SHP77 treated with DMSO at 0.1 percent for 48 hours (cell line): ENCODE results near the gene ABHD12.

Experiments
- DNase-seq: peaks from one replicate; lab custom pipeline; 2025; lab: John Stamatoyannopoulos, UW

Gene ABHD12

GRCh38 chr20:25257130-25257529 is 133.5 kb downstream of the ABHD12 start:
- no peak for DNase-seq

DNA sequence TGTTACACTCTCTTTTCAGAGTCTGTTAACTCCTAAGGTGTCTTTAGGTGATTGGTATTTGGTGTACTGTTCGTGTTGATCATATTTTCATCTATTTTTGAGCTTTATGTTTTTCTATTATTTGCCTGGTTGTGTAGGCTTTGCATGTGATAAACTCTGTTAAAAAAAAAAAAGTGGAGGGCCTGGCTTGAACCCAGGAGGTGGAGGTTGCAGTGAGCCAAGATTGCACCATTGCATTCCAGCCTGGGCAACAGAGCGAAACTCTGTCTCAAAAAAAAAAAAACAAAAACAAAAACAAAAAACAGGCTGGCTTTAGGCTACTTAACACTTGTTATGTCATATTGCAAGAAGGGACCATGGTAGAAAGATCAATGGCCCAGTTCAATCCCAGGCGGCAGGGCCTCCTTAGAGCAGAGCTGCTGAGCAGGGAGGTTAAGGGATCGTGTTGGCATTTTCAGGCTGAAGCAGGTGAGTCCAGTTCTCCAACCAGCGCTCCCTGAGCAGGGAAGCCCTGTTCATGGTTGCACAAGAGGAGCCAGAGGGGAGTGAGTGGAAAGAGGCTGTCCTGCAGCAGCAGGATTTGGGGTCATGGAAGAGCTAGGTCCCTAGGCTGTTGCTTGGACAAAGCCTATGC is 134.3 kb downstream of the ABHD12 start:
- no peak for DNase-seq

GRCh38 chr20:25254986-25255680 is 135.5 kb downstream of the ABHD12 start:
- DNase-seq: no peak

DNA sequence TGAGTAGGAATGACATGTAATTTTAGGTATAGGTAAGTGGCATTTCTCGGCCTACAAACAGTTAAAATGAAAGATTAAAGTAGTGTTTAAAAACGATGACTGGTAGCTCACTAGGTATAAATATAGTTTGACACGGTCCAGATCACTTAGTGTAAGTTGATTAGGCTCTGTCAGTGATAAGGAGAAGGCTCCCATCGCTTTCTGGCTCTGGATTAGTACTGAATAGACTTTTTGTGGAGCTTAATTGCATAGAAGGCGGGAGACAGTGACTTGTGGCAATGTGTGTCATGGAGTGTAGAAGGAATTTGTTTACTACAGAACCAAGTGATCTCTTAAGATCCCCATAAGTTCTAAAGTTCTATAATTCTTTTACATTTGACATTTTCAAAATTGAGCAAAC is 136.1 kb downstream of the ABHD12 start:
- no peak for DNase-seq

DNA sequence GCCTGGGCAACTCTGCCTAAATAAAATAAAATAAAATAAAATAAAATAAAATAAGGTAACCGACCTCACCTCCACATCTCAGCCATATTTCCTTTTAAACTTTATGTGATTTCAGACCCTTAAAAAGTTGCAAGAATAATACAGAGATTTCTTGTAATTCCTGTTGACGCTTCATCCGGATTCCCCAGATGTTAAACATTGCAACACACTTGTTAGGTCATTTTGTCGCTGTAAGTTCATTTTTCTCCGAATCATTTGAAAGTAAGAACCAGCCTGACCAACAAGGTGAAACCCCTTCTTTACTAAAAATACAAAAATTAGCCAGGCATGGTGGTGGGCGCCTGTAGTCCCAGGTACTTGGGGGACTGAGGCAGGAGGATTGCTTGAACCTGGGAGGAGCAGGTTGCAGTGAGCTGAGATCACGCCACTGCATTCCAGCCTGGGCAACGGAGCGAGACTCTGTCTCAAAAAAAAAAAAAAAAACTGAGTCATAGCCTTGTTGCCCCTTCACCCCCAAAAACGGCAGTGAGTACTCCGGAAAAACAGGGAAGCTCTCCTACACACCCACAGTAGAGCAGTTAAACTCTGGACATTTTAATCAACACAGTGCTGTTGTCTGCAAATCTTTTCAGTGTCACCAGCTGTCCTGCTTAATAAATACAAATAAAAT is 136.9 kb downstream of the ABHD12 start:
- no peak for DNase-seq

- DNase-seq: no peak
These were observed 137.8 kb downstream of the ABHD12 start for GRCh38 chr20:25252686-25253421.

DNA sequence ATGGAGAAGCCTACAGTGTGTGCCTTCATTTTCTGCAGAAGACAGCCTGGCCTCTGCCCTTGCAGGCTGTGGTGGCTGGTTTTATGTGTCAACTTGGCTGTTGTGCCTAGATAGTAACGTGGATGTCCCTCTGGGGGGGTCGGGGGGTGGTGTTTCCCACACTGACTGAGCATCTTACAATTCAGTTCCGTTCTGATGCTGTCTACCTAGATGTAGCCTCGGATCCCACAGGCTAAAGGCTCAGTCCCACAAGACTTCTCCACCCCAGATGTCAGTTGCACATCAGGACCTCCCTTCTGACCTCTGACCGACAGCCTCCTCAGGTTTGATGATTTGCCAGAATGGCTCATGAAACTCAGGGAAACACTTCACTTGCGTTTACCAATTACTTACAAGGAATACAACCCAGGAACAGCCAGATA is 138.4 kb downstream of the ABHD12 start:
- no peak for DNase-seq

GRCh38 chr20:25251558-25251957 is 139.1 kb downstream of the ABHD12 start:
- DNase-seq: no peak

DNA sequence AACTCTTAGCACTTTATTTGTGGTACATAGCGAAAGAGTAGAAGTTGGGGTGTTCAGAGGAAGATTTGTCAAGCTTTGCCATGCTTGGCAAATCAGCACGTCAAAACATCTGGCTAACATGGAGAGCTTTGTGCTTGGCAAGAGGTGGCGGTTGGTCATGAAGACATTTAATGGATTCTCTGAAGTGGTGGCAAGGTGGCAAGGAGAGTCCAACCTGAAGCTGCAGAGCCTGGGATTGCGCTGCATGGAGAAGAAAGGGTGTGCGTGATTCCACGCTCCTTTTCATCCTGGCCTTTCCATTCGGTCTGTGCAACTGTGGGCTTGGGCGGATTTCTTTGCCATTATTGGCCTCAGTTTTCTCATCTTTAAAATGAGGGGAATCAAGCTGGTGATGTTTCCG is 139.6 kb downstream of the ABHD12 start:
- no peak for DNase-seq

- DNase-seq: no peak
These were observed 140.1 kb downstream of the ABHD12 start for GRCh38 chr20:25250508-25250907.
